Dermis microvascular lymphatic vessel endothelial cell (primary cell): Measurements from ENCODE around the gene COL6A5. TPM values are rescaled to one million over a fixed set of nuclear protein-coding genes. Genes with fewer than 3 reads are reported as not detected.
"Not testable (repeated sequence)": the region's sequence is repeated elsewhere in the genome, so short reads cannot be mapped to it uniquely, and the experiment has no call there.

ENCODE experiments used
- DNase-seq, 2 donors: peaks; one replicate each; pipeline versions ENCODE4 v3.0.0 to v3.0.0-alpha.2; 2010; ENCODE audit warnings: low read depth in 2 of 2
- total RNA-seq: library from RNA; depleted of rRNA; stranded (reverse); fragments of >200 nt; gene quantifications from 2 replicates; pipeline ENCODE4 v1.2.1, GENCODE V29; 2014

The COL6A5 gene
- not detected in 2 replicates for total RNA-seq

GRCh38 chr3:130345487-130346079, at the start of gene COL6A5:
TSS of gene COL6A5 (plus strand) at chr3:130345672. CDS start at chr3:130373639, 27,967 bp downstream.
- DNase-seq = no peak

GRCh38 chr3:130299531-130299930, 45.9 kb upstream of the COL6A5 start:
- no peak for DNase-seq

- no peak for DNase-seq
Measured at GRCh38 chr3:130300888-130301287, 44.6 kb upstream of the COL6A5 start.

- DNase-seq = no peak
Measured at GRCh38 chr3:130310109-130310508, 35.4 kb upstream of the COL6A5 start.

- no peak for DNase-seq
Measured at GRCh38 chr3:130312374-130312773, 33.1 kb upstream of the COL6A5 start.

GRCh38 chr3:130316169-130316568, 29.3 kb upstream of the COL6A5 start:
- DNase-seq = no peak

GRCh38 chr3:130323503-130323902, 22.0 kb upstream of the COL6A5 start:
- no peak for DNase-seq

GRCh38 chr3:130340766-130341165, 4.7 kb upstream of the COL6A5 start:
- no peak for DNase-seq

- no peak for DNase-seq
Measured at GRCh38 chr3:130341388-130341787, 4.1 kb upstream of the COL6A5 start.

- DNase-seq = no peak
Measured at GRCh38 chr3:130341882-130342281, 3.6 kb upstream of the COL6A5 start.

- DNase-seq = no peak
Measured at GRCh38 chr3:130342821-130343661, 2.4 kb upstream of the COL6A5 start.

- DNase-seq = not testable (repeated sequence)
Measured at GRCh38 chr3:130348258-130348657, 2.8 kb downstream of the COL6A5 start.

GRCh38 chr3:130354430-130354829, 9.0 kb downstream of the COL6A5 start:
- no peak for DNase-seq

GRCh38 chr3:130374033-130374432, 28.6 kb downstream of the COL6A5 start:
- DNase-seq = no peak

GRCh38 chr3:130374908-130375307, 29.4 kb downstream of the COL6A5 start:
- DNase-seq = no peak

GRCh38 chr3:130377960-130378676, 32.6 kb downstream of the COL6A5 start:
- no peak for DNase-seq

GRCh38 chr3:130378677-130379191, 33.3 kb downstream of the COL6A5 start:
- no peak for DNase-seq

GRCh38 chr3:130379274-130379673, 33.8 kb downstream of the COL6A5 start:
- no peak for DNase-seq

GRCh38 chr3:130380398-130380797, 34.9 kb downstream of the COL6A5 start:
- DNase-seq = no peak

- DNase-seq = no peak
Measured at GRCh38 chr3:130383424-130383823, 38.0 kb downstream of the COL6A5 start.

GRCh38 chr3:130384476-130385025, 39.1 kb downstream of the COL6A5 start:
- DNase-seq = no peak
